ENCODE data around the gene CNR2.
"Not testable (repeated sequence)": the region's sequence is repeated elsewhere in the genome, so short reads cannot be mapped to it uniquely, and the experiment has no call there.

The CNR2 gene

DNA sequence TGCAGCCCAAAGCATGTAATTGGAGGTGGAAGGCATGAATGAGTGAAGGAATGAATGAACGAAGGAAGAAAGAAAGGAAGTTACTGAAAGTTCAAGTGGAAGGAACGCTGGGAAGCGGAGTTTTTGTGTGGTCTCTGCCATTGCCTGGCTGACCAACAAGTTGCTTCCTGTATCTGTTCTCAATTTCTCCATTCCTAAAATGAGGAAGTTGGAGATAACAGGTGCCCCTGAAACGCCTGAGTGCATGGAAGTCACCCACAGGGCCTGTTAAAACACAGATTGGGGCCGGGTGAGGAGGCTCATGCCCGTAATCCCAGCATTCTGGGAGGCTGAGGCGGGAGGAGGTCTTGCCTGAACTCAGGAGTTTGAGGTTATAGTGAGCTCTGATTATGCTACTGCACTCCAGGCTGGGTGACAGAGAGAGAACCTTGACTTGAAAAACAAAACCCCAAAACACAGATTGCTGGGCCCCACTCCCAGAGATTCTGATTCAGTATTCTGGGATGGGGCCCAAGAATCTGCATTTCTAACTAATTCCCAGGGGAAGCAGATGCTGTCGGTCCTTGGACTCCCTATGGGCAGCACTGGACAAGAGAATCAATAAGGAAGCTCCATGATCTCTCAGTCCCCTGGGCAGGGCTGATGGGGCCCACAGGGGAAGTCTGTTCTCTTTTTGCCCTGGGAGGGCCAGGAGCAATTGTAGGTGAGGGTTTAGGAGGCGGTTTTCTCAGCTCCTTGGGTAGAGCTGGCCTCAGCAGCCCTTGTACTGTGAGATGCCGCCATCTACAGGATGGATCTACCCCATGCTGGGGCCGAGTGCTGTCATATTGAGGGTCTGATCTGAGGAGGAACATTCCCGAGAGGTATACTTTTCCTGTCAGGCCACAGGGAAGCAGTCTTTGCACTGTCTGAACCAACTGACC, 3.3 kb upstream of the CNR2 start:
- peak; percentile 68 for DNase-seq

- DNase-seq = no peak
Measured at GRCh38 chr1:23915466-23915865, 2.3 kb upstream of the CNR2 start.

DNA sequence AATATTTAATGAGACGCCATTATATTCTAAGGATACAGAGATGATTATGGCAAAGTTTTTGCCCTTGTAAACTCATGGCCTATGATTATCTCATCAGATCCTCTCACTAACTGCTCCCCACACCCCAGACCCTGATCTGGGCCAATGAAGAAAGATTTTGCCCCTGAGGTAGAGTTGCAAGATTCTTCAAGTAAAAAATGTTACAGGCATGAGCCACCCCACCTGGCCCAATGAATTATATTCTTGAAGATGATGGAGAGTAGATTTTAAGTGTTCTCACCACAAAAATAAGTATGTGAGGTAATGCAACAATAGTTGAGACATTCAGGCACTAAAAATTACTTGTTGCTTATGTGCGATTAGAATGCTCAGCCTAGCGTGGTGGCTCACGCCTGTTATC, 1.8 kb upstream of the CNR2 start:
- no peak for DNase-seq

DNA sequence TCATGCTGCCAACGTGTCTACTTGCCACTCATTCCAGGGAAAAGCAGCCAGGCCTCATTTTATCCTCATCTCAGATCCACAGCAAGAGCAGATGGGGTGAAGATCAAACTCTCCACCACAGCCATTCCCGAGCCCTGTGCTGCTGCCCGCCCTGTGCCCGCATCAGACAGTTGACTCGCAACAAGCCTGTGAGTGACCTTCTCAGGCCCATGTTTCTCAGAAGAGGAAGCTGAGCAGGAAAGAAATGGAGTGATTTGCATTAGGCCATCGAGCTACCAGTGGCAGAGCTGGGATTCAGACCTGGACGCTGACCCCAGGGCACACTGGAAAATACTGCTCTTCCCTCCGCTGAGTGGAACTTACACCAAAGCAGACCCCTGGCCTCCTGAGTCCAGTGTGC, 1.2 kb downstream of the CNR2 start:
- no peak for DNase-seq

DNA sequence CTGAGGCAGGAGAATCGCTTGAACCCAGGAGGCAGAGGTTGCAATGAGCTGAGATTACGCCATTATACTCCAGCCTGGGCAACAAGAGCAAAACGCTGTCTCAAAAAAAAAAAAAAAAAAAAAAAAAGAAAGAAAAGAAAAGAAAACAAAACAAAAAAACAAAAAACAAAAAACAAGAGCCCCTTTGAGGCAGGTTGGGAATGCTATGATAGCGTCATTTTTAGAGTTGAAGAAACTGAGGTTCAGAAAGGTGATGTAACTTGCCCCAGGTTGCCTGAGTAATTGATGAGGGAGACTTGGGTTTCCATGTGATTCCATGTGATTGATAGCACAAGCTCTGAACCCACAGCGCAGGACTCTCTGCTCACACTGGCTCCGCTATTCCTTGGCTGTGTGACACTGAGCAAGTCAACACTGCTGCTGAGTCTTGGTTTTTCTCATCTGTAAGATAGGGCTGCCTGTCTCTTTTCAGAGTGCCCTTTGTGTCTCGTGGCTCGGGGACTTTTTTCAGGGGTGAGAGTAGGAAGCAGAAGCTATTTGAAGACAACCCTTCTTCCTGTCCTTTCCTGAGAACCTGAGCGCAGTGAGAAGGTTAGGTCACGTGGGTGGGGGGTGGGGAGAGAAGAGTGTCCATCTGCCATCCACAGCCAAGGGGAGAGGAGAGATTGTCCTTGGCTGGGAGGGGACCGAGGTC, 2.5 kb downstream of the CNR2 start:
- DNase-seq = no peak

DNA sequence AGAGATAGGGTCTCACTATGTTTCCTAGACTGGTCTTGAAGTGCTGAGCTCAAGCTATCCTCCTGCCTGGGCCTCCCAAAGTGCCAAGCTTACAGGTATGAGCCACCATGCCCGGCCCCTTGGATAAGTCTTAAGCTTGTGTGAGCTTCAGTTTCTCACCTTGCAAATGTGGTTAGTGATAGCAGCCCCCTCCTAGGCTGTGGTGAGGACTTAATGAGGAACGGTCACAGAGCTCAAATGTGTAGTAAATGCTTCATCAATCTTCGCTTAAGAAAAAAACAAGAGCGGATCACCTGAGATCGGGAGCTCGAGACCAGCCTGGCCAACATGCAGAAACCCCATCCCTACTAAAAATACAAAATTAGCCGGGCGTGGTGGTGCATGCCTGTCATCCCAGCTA, 3.0 kb downstream of the CNR2 start:
- DNase-seq = no peak

DNA sequence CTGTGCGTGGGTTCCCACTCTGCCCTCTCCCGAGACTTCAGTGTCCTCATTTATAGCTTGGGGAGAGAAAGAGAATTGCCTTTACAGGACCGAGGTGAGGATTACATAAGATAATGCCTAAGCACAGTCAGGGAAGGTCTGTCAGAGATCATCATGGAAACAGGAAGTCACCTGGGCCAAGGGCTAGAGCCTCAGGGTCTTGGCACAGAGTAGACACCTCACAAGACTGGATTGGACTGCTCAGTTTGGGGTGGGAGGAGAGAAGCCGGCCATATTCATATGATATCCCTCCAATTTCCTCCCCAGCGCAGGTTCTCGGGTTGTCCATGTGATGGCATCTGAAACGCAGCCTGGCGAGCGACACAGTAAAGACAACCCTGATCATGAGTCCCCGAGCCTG, 3.8 kb downstream of the CNR2 start:
- DNase-seq = no peak

GRCh38 chr1:23908453-23909341, 4.5 kb downstream of the CNR2 start:
- DNase-seq = no peak

GRCh38 chr1:23906731-23907130, 6.4 kb downstream of the CNR2 start:
- no peak for DNase-seq

GRCh38 chr1:23905461-23906025, 7.6 kb downstream of the CNR2 start:
- DNase-seq = no peak

DNA sequence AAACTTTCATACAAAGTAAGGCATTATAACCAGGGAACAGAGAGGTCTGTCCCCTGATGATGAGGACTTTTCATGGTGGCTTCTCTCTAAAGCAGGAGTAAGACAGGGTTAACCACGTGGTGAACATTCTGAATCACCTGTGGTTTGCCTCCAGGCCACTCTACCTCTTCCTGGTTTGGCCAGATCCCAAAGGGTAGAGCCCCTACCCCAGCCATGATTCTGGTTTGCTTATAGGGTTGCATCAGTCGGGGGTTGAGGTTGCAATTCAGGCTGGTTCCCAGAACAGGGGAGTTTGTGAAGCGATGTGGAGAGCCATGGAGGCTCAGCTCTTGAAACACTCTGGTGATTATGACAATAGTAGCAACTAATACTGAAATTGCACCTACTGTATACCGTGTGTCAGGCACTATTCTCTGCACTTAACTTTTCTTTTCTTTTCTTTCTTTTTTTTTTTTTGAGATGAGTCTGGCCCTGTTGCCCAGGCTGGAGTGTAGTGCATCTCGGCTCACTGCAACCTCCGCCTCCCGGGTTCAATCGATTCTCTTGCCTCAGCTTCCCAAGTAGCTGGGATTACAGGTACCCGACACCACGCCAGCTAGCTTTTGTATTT, 8.3 kb downstream of the CNR2 start:
- peak; percentile 5 for DNase-seq

DNA sequence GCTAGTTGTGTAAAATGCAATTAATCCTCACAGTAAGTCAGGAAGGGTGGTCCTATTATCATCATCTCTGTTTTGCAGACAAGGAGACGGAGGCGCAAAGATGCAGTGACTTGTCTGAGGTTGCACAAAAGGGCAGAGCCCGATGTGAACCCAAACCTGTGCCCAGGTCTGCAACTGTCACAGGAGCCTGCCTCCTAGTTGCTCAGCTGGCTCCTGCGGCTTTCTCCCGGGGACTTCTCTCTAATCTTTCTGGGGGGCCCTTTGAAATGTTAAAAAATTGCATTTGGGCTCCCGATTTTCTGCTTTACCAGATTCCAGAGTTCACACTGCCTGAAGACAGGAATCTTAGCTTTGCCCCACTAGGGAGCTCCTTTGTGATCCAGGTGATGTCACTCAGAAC, 9.4 kb downstream of the CNR2 start:
- DNase-seq = no peak

GRCh38 chr1:23902321-23903278, 10.6 kb downstream of the CNR2 start:
- peak; percentile 17 for DNase-seq

GRCh38 chr1:23900017-23900416, 13.1 kb downstream of the CNR2 start:
- DNase-seq = not testable (repeated sequence)

- DNase-seq = no peak
Measured at GRCh38 chr1:23899070-23899469, 14.1 kb downstream of the CNR2 start.

- DNase-seq = no peak
Measured at GRCh38 chr1:23897083-23897482, 16.1 kb downstream of the CNR2 start.

- no peak for DNase-seq
Measured at GRCh38 chr1:23896491-23896890, 16.7 kb downstream of the CNR2 start.

- DNase-seq = no peak
Measured at GRCh38 chr1:23895993-23896392, 17.2 kb downstream of the CNR2 start.

- no peak for DNase-seq
Measured at GRCh38 chr1:23895082-23895481, 18.1 kb downstream of the CNR2 start.

GRCh38 chr1:23889074-23889473, 24.1 kb downstream of the CNR2 start:
- DNase-seq = no peak

GRCh38 chr1:23885222-23885621, 27.9 kb downstream of the CNR2 start:
- no peak for DNase-seq
